GM19452 (cell line): ENCODE data around the gene TMPRSS2.
A peak's percentile ranks its signal among the peaks of the same experiment; 100 is the strongest.
"Not testable (repeated sequence)": the region's sequence is repeated elsewhere in the genome, so short reads cannot be mapped to it uniquely, and the experiment has no call there.

ENCODE experiments used
- ATAC-seq: cut with Tn5 transposase; IDR thresholded peaks from one replicate; pipeline ENCODE4 v1.9.1; 2021; ENCODE audit not compliant: unreplicated experiment

Gene TMPRSS2

DNA sequence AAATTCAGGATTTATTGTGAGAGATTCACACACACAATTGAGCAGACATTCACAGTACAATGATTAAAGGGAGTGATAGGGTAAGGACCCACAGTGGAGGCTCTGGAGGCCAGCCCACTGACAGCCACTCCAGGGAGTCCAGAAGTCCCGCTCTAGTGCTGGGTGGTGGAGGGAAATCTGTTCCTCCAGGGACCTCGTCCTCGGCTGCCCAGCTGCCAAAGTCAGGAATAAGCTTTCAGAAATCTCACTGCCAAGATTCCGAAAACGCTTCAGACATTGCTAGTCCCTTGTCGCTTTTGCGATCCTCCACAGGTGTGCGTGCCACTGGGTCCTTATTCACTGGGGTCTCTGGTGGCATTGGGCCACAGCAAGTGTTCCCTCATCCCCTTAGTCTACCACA lies 79.6 kb downstream of the TMPRSS2 start:
- ATAC-seq, result no peak

DNA sequence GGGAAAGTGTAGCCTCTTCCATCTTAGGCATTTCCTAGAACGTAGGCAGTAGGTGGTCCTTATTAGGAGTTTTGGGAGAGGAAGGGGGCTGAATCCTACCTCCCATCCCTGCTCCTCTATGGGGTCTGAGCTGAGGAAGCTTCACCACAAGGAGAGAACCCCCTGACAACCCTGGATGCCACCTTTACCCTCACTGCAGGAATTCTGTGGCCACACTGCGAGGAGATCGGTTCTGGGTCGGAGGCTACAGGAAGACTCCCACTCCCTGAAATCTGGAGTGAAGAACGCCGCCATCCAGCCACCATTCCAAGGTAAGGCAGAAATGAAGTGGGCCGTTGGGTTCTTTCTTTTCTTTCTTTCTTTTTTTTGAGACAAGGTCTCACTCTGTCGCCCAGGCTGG lies 80.4 kb downstream of the TMPRSS2 start:
- no peak for ATAC-seq

DNA sequence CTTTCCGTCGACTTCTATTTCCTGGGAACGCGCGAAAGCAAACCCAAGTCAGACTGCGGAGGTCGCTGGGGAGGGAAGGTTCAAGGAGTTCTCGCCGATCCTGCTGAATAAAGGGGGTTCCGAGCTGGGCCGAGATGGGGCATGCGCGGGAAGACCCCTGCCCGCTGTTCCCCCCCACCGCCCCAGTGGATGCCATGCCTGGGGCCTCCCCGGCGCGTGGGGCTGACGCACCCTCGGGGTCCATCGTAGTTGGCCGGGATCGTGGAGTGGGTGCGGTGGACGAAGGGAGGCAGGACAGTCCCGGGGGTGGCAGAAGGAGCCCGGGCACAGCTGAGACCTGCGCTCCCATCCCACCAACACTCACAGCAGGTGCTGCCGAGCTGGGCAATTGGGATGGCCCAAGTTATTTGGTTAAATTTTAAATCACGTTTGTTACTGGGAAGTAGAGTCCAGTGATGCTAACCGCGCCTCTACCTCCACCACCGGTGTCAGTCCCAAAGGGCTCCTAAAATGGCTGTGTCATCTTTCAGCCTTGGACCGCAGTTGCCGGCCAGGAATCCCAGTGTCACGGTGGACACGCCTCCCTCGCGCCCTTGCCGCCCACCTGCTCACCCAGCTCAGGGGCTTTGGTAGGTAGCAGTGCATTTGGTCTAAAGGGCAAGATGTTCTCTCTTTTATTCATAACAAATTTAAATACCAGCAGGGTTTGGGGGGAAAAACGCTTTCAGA lies 81.1 kb downstream of the TMPRSS2 start:
- ATAC-seq, result no peak

- peak; percentile 78 for ATAC-seq
These were observed 81.8 kb downstream of the TMPRSS2 start, which contains the start of gene MX1 for GRCh38 chr21:41425954-41426675. TSS of gene MX1 (plus strand) at chr21:41426239. CDS start at chr21:41432071, 5,832 bp downstream.

- ATAC-seq, result no peak
These were observed 82.4 kb downstream of the TMPRSS2 start for GRCh38 chr21:41425588-41425953.

DNA sequence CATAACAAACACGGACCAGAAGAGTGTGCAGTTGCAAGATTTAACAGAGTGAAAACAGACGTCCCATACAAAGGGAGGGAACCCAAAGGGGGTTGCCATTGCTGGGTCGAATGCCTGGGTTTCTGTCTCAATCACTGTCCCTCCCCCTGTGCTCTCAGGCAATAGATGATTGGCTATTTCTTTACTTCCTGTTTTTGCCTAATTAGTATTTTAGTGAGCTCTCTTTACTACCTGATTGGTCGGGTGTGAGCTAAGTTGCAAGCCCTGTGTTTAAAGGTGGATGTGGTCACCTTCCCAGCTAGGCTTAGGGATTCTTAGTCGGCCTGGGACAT lies 84.7 kb downstream of the TMPRSS2 start:
- not testable (repeated sequence) for ATAC-seq

DNA sequence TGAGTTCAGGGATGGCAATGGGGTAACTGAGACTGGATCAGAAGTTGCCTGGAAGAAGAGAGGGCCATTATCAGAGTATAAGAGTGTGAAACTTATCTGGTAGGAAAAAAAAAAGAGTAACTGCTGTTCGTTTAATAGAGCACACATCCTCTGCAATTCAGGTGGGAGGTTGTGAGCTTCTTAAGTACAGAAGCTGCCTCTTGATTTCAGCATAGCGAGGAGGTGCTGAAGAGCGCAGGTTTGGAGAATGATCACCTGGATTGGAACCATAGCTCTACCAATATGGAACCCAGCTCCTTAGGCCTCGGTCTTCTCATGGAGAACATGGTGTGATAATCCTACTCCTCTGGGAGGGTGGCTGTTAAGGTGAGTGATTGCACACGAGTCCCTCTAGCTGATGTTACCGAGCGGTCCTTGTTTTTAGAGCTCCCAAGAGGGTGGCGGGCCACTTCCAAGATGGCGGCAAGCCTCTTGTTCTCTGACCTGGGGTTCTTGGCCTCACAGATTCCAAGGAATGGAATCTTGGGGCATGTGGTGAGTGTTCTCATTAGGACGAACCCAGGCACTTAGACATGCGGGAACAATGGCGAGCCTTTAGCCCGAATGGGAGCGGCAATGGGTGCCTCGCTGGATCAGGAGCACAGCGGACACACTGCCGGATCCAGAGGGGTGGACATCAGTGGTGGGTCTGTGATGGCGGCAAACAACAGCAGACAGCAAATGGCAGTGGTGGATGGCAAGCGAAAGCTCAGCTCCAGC lies 85.2 kb downstream of the TMPRSS2 start:
- no peak for ATAC-seq

GRCh38 chr21:41420998-41421397 lies 87.0 kb downstream of the TMPRSS2 start:
- not testable (repeated sequence) for ATAC-seq

DNA sequence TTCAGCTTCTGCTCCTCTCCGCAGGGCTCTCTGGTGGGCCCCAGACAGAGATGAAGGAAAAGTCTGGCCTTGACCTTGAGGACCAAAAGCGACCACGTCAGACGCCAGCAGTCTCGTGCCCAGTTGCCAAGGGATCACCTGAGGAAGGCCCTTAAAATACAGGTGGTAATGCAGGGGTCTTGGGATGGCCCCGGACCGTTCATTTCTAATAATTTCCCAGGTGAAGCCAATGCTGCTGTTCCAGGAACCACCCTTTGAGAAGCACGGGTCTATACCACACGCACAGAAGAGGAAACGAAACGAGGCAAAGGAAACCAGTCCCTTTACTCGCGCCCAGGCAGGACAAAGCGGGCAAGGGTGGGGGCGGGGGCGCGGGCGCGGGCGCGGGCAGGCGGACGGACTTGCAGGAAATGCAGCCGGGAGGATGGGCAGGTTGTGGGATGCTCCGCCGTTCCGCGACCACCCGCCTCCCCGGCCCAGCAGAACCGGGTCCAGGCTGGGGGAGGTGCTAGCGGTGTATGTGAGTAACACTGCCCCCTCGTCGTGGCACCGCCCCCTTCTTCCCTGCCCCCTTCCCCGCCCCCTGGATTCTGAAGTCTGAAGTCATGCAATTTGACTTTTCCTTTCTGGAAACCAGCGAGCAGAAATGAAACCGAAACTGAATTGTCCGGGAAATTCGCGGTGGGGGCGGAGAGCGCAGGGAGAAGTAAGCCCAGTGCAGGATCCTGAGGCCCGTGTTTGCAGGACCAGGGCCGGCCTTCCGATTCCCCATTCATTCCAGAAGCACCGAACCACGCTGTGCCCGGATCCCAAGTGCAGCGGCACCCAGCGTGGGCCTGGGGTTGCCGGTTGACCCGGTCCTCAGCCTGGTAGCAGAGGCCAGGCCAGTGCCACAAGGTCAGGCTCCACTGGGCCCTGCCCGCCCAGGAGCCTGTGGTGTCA lies 87.8 kb downstream of the TMPRSS2 start:
- ATAC-seq, result peak; percentile 74

- ATAC-seq, result no peak
These were observed 88.8 kb downstream of the TMPRSS2 start for GRCh38 chr21:41418956-41419680.

DNA sequence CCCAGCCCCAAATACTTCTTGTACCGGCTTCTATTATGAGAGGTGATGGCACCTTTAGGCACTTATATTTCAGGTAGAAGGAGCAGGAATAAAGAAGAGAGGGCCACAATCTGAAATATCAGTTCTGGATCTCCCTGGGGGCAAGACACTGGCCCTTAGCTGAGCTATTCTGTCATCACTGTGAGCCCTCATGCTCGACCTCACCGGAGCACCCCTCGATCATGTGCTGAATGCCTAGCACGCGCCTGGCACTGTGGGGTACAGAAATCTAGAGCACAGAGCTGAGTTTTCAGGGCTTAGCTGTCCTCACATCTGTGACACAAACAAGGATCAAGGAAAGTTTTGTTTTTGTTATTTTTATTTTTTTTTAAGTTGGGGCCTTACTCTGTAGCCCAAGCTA lies 89.6 kb downstream of the TMPRSS2 start:
- ATAC-seq, result no peak

DNA sequence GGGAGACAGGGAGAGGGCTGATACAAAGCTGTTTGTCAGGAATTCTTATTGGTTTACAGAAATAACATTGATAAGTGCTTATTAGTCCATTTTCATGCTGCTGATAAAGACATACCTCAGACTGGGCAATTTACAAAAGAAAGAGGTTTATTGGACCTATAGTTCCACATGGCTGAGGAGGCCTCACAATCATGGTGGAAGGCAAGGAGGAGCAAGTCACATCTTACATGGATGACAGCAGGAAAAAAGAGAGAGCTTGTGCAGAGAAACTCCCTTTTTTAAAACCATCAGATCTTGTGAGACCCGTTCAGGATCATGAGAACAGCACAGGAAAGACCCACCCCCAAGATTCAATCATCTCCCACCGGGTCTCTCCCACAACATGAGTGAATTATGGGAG lies 90.5 kb downstream of the TMPRSS2 start:
- ATAC-seq, result not testable (repeated sequence)
